ENCODE results near the gene SGPP2. TPM values are rescaled to one million over a fixed set of nuclear protein-coding genes. Genes with fewer than 3 reads are reported as not detected.

Gene SGPP2
- total RNA-seq, 1 donor from 2014 or later, result 0.11 TPM

- Mint-ChIP-seq H3K4me3 (no peak overlapping the region), H3K4me1 (peaks cover 8% of the 10 kb centered on the region), H3K27ac (no peak overlapping the region), H3K9me3 (peaks cover 22% of the 10 kb centered on the region), H3K36me3 (peaks cover 14% of the 10 kb centered on the region), H3K27me3 (ENCODE audit: insufficient read depth, low read depth) (no peaks in the 10 kb centered on the region)
- H3K27ac ChIP-seq, result no peak overlapping the region
- peaks cover 11% of the 10 kb centered on the region for H3K4me1 ChIP-seq
- H3K4me2 ChIP-seq, result no peak overlapping the region
- no peaks in the 10 kb centered on the region for H3K36me3 ChIP-seq
- no peaks in the 10 kb centered on the region for H4K20me1 ChIP-seq (ENCODE audit: low read depth)
- H3K27me3 ChIP-seq, result no peaks in the 10 kb centered on the region
- H3K9ac ChIP-seq, result no peak overlapping the region
- no peaks in the 10 kb centered on the region for H3K79me2 ChIP-seq (ENCODE audit: low read depth)
- peaks cover 7% of the 10 kb centered on the region for H3K9me3 ChIP-seq (ENCODE audit: low read depth)
- no peak overlapping the region for H3K4me3 ChIP-seq
- DNase-seq (ENCODE audit: low spot score), result no peak
- no peaks in the 10 kb centered on the region for H3F3A ChIP-seq (ENCODE audit: low read depth)
- H2AFZ ChIP-seq (replicated peaks), result no peak overlapping the region
- TF ChIP-seq EZH2phosphoT487 (IDR thresholded peaks at IDR 0.05) (no peak), EZH2 (IDR thresholded peaks at IDR 0.05) (no peak)
- TF ChIP-seq, protein P1, sequence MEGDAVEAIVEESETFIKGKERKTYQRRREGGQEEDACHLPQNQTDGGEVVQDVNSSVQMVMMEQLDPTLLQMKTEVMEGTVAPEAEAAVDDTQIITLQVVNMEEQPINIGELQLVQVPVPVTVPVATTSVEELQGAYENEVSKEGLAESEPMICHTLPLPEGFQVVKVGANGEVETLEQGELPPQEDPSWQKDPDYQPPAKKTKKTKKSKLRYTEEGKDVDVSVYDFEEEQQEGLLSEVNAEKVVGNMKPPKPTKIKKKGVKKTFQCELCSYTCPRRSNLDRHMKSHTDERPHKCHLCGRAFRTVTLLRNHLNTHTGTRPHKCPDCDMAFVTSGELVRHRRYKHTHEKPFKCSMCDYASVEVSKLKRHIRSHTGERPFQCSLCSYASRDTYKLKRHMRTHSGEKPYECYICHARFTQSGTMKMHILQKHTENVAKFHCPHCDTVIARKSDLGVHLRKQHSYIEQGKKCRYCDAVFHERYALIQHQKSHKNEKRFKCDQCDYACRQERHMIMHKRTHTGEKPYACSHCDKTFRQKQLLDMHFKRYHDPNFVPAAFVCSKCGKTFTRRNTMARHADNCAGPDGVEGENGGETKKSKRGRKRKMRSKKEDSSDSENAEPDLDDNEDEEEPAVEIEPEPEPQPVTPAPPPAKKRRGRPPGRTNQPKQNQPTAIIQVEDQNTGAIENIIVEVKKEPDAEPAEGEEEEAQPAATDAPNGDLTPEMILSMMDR (IDR thresholded peaks at IDR 0.05), result no peak
These were observed 69.9 kb downstream of the SGPP2 start for GRCh38 chr2:222494104-222494739.

GRCh38 chr2:222495388-222495787 lies 71.0 kb downstream of the SGPP2 start:
- Histone ChIP-seq H4K20me1 (ENCODE audit: low read depth) (no peaks in the 10 kb centered on the region), H3K4me2 (no peak overlapping the region), H3K36me3 (no peaks in the 10 kb centered on the region), H3K9me3 (ENCODE audit: low read depth) (peaks cover 7% of the 10 kb centered on the region), H3K4me3 (no peak overlapping the region), H3K9ac (no peak overlapping the region), H2AFZ (replicated peaks) (no peak overlapping the region), H3K27me3 (no peaks in the 10 kb centered on the region), H3K4me1 (peaks cover 11% of the 10 kb centered on the region), H3F3A (ENCODE audit: low read depth) (no peaks in the 10 kb centered on the region), H3K79me2 (ENCODE audit: low read depth) (no peaks in the 10 kb centered on the region), H3K27ac (no peak overlapping the region)
- Mint-ChIP-seq H3K27ac (peak overlapping the region; percentile 15), H3K36me3 (peaks cover 14% of the 10 kb centered on the region), H3K27me3 (ENCODE audit: insufficient read depth, low read depth) (no peaks in the 10 kb centered on the region), H3K4me1 (peaks cover 8% of the 10 kb centered on the region), H3K4me3 (no peak overlapping the region), H3K9me3 (peaks cover 22% of the 10 kb centered on the region)
- DNase-seq (ENCODE audit: low spot score), result no peak
- TF ChIP-seq, protein P1 (IDR thresholded peaks at IDR 0.05), result no peak
- TF ChIP-seq EZH2 (IDR thresholded peaks at IDR 0.05) (no peak), EZH2phosphoT487 (IDR thresholded peaks at IDR 0.05) (no peak)

DNA sequence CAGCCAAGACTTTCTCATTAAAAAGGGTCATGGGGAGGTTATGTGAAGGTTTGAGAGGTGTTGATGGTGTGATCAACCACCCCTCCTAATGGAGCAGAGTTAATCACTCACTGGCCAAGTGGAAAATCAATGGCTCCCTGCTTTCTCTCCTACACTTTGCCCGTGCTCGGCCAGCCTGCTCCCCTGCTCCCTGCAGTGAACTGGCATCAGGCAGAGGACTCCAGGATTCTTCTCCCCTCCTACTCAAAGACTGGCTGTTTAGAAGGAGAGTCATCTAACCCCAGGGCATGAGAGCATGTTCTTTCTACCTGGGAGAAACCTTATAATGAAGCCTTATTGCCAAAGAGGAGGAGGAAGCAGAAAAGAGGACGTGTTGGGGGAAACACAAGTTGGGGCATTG lies 74.9 kb downstream of the SGPP2 start:
- Mint-ChIP-seq H3K9me3 (no peaks in the 10 kb centered on the region), H3K27ac (peak overlapping the region; percentile 30), H3K4me1 (peaks cover 8% of the 10 kb centered on the region), H3K36me3 (peaks cover 2% of the 10 kb centered on the region), H3K27me3 (ENCODE audit: insufficient read depth, low read depth) (no peaks in the 10 kb centered on the region), H3K4me3 (no peak overlapping the region)
- H3K9me3 ChIP-seq (ENCODE audit: low read depth), result no peaks in the 10 kb centered on the region
- H3K4me1 ChIP-seq, result peaks cover 11% of the 10 kb centered on the region
- no peaks in the 10 kb centered on the region for H4K20me1 ChIP-seq (ENCODE audit: low read depth)
- H3K9ac ChIP-seq, result no peak overlapping the region
- TF ChIP-seq, protein P1 (IDR thresholded peaks at IDR 0.05), result no peak
- TF ChIP-seq EZH2 (IDR thresholded peaks at IDR 0.05), result no peak
- TF ChIP-seq EZH2phosphoT487 (IDR thresholded peaks at IDR 0.05), result no peak
- H3K79me2 ChIP-seq (ENCODE audit: low read depth), result no peaks in the 10 kb centered on the region
- H3K36me3 ChIP-seq, result no peaks in the 10 kb centered on the region
- H3K4me3 ChIP-seq, result no peak overlapping the region
- H2AFZ ChIP-seq (replicated peaks), result peak overlapping the region; percentile 22
- no peaks in the 10 kb centered on the region for H3K27me3 ChIP-seq
- no peak overlapping the region for H3K4me2 ChIP-seq
- DNase-seq (ENCODE audit: low spot score), result no peak
- H3F3A ChIP-seq (ENCODE audit: low read depth), result no peaks in the 10 kb centered on the region
- H3K27ac ChIP-seq, result no peak overlapping the region
